WTC11 (cell line): ENCODE measurements around the gene NUMBL. TPM values are rescaled to one million over a fixed set of nuclear protein-coding genes. Genes with fewer than 3 reads are reported as not detected.

Experiments
- ATAC-seq: fragments of 200-7000 bp; cut with Tn5 transposase; 2 replicates; pipeline ENCODE4 v1.10.0; 2021; ENCODE audit warnings: mild to moderate bottlenecking, moderate library complexity
- CTCF ChIA-PET: fragments of 300-600 bp; sonication (Branson Sonifier 250); formaldehyde crosslinking; loops from one replicate; lab custom pipeline; 2021; ENCODE audit warnings: antibody characterized with exemption; lab: Charles Lee
- POLR2A ChIA-PET: fragments of 350-600 bp; sonication (Branson Sonifier 250); formaldehyde crosslinking; loops from one replicate; lab custom pipeline; 2021; ENCODE audit warnings: antibody characterized with exemption; lab: Charles Lee
- DNase-seq: peaks from one replicate; pipeline ENCODE4 v3.0.0; 2021; ENCODE audit warnings: low spot score
- H3K27ac Mint-ChIP-seq: 2 replicates; pipeline ENCODE4 v1.8.0; 2021; ENCODE audit warnings: mixed read lengths
- H3K27me3 Mint-ChIP-seq: 2 replicates; pipeline ENCODE4 v1.8.0; 2021; ENCODE audit warnings: low read depth, mild to moderate bottlenecking, moderate library complexity, mixed read lengths
- H3K36me3 Mint-ChIP-seq: 2 replicates; pipeline ENCODE4 v1.8.0; 2021; ENCODE audit warnings: mixed read lengths
- H3K4me1 Mint-ChIP-seq: 2 replicates; pipeline ENCODE4 v1.8.0; 2022; ENCODE audit warnings: mixed read lengths
- H3K4me3 Mint-ChIP-seq: 2 replicates; pipeline ENCODE4 v1.8.0; 2021; ENCODE audit warnings: mild to moderate bottlenecking, moderate library complexity, mixed read lengths
- H3K9me3 Mint-ChIP-seq: 2 replicates; pipeline ENCODE4 v1.8.0; 2021; ENCODE audit warnings: mixed read lengths
- CREM ChIP-seq: sonication (generic); formaldehyde crosslinking; IDR thresholded peaks from 2 replicates; pipeline ENCODE4 v1.8.1; 2022; ENCODE audit warnings: mild to moderate bottlenecking, missing genetic modification reagents, moderate library complexity
- E2F1 ChIP-seq: sonication (generic); formaldehyde crosslinking; IDR thresholded peaks from 2 replicates; pipeline ENCODE4 v1.8.0; 2022; ENCODE audit warnings: mild to moderate bottlenecking, missing genetic modification reagents
- FOXP4 ChIP-seq: sonication (generic); formaldehyde crosslinking; IDR thresholded peaks from 2 replicates; pipeline ENCODE4 v1.8.0; 2022; ENCODE audit warnings: mild to moderate bottlenecking, missing genetic modification reagents
- GABPB1 ChIP-seq: sonication (generic); formaldehyde crosslinking; IDR thresholded peaks from 2 replicates; pipeline ENCODE4 v1.8.1; 2023; ENCODE audit warnings: mild to moderate bottlenecking, missing genetic modification reagents
- MLX ChIP-seq: sonication (generic); formaldehyde crosslinking; IDR thresholded peaks from 2 replicates; pipeline ENCODE4 v1.8.1; 2023; ENCODE audit warnings: mild to moderate bottlenecking, missing genetic modification reagents, moderate library complexity
- OVOL2 ChIP-seq: fragments of 250-450 bp; sonication (Bioruptor Pico); IDR thresholded peaks from 2 replicates; pipeline ENCODE4 v1.9.0; 2021; ENCODE audit warnings: mild to moderate bottlenecking, borderline replicate concordance
- TCF7 ChIP-seq: sonication (generic); formaldehyde crosslinking; IDR thresholded peaks from 2 replicates; pipeline ENCODE4 v1.8.0; 2022; ENCODE audit warnings: mild to moderate bottlenecking, low read depth, missing genetic modification reagents, moderate library complexity
- ZMAT4 ChIP-seq: fragments of 250-450 bp; sonication (Bioruptor Pico); IDR thresholded peaks from 2 replicates; pipeline ENCODE4 v1.9.0; 2021; ENCODE audit warnings: mild to moderate bottlenecking
- ZNF232 ChIP-seq: sonication (generic); formaldehyde crosslinking; IDR thresholded peaks from 2 replicates; pipeline ENCODE4 v1.8.0; 2022; ENCODE audit warnings: mild to moderate bottlenecking, missing genetic modification reagents
- ZNF416 ChIP-seq: fragments of 250-450 bp; sonication (Bioruptor Pico); IDR thresholded peaks from 2 replicates; pipeline ENCODE4 v1.9.0; 2021; ENCODE audit warnings: mild to moderate bottlenecking, inconsistent platforms
- ZNF423 ChIP-seq: fragments of 250-450 bp; sonication (Bioruptor Pico); IDR thresholded peaks from 2 replicates; pipeline ENCODE4 v2.1.2; 2022; ENCODE audit warnings: mild to moderate bottlenecking, moderate library complexity
- ZNF532 ChIP-seq: fragments of 250-450 bp; sonication (Bioruptor Pico); IDR thresholded peaks from 2 replicates; pipeline ENCODE4 v1.9.0; 2021; ENCODE audit warnings: mild to moderate bottlenecking, borderline replicate concordance
- total RNA-seq: library from RNA; stranded (reverse); gene quantifications from 3 replicates; pipeline ENCODE4 v1.2.3, GENCODE V29; 2021
- TF ChIP-seq, protein P1 (sequence below): sonication (generic); formaldehyde crosslinking; IDR thresholded peaks from 2 replicates; pipeline ENCODE4 v1.8.1; 2023; ENCODE audit warnings: mild to moderate bottlenecking, missing genetic modification reagents
- TF ChIP-seq, protein P2 (sequence below): sonication (generic); formaldehyde crosslinking; IDR thresholded peaks from 2 replicates; pipeline ENCODE4 v1.8.1; 2022; ENCODE audit warnings: low read depth, missing genetic modification reagents, borderline replicate concordance

Gene NUMBL
- total RNA-seq, 1 experiment from 2014 or later, result 30.3 TPM

DNA sequence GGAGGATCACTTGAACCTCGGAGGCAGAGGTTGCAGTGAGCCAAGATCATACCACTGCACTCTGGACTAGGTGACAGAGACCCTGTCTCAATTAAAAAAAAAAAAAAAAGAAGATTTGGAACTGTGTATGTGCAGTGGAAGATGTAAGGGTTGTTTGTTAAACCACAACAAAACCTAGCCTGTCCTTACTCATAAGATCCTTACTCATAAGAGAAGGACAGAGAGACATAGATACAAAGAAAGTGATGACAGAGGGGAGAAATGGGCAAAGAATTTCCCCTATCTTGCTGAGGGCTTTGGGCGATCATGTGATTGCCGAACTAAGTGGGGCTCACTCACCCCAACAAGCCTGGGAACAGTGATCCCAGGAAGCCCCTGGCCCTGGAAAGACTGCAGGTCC lies 34.4 kb upstream of the NUMBL start:
- H3K4me1 Mint-ChIP-seq, result peaks cover 7% of the 10 kb centered on the region
- ATAC-seq (no peak), DNase-seq (no peak)
- TF ChIP-seq ZNF423 (CRISPR knock-in tag), result no peak
- TF ChIP-seq CREM, result no peak
- TF ChIP-seq ZNF532, result no peak
- no peak for TF ChIP-seq OVOL2
- TF ChIP-seq, protein P1, sequence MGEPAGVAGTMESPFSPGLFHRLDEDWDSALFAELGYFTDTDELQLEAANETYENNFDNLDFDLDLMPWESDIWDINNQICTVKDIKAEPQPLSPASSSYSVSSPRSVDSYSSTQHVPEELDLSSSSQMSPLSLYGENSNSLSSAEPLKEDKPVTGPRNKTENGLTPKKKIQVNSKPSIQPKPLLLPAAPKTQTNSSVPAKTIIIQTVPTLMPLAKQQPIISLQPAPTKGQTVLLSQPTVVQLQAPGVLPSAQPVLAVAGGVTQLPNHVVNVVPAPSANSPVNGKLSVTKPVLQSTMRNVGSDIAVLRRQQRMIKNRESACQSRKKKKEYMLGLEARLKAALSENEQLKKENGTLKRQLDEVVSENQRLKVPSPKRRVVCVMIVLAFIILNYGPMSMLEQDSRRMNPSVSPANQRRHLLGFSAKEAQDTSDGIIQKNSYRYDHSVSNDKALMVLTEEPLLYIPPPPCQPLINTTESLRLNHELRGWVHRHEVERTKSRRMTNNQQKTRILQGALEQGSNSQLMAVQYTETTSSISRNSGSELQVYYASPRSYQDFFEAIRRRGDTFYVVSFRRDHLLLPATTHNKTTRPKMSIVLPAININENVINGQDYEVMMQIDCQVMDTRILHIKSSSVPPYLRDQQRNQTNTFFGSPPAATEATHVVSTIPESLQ (CRISPR knock-in tag), result no peak
- TF ChIP-seq FOXP4 (CRISPR knock-in tag), result no peak
- no peak for TF ChIP-seq ZNF416 (CRISPR knock-in tag)
- CTCF ChIA-PET, result interaction anchor here (0.6 kb wide), 1 partner anchor 416 kb away, joined by 3 read pairs; no protein-coding TSS in a partner anchor
- no peaks in the 10 kb centered on the region for H3K27me3 Mint-ChIP-seq
- H3K36me3 Mint-ChIP-seq, result peaks cover 35% of the 10 kb centered on the region
- no peak overlapping the region for H3K27ac Mint-ChIP-seq
- H3K9me3 Mint-ChIP-seq, result peaks cover 4% of the 10 kb centered on the region; the same call in 1 of the 2 replicates
- no peak overlapping the region for H3K4me3 Mint-ChIP-seq
- POLR2A ChIA-PET, result interaction anchor here (0.7 kb wide), 1 partner anchor 22 kb away, joined by 4 read pairs; no protein-coding TSS in a partner anchor

GRCh38 chr19:40724315-40724714 lies 33.9 kb upstream of the NUMBL start:
- peaks cover 35% of the 10 kb centered on the region for H3K36me3 Mint-ChIP-seq
- ChIA-PET CTCF (no interaction called here), POLR2A (interaction anchor here (0.7 kb wide), 1 partner anchor 23 kb away, joined by 4 read pairs; no protein-coding TSS in a partner anchor)
- DNase-seq (no peak), ATAC-seq (no peak)
- peaks cover 4% of the 10 kb centered on the region; the same call in 1 of the 2 replicates for H3K9me3 Mint-ChIP-seq
- H3K4me3 Mint-ChIP-seq, result no peak overlapping the region
- peaks cover 12% of the 10 kb centered on the region for H3K4me1 Mint-ChIP-seq
- H3K27ac Mint-ChIP-seq, result no peak overlapping the region
- TF ChIP-seq ZNF232 (CRISPR knock-in tag) (no peak), ZMAT4 (CRISPR knock-in tag) (no peak), GABPB1 (CRISPR knock-in tag) (no peak), E2F1 (no peak), MLX (CRISPR knock-in tag) (no peak), TCF7 (CRISPR knock-in tag) (no peak)
- TF ChIP-seq, protein P2, sequence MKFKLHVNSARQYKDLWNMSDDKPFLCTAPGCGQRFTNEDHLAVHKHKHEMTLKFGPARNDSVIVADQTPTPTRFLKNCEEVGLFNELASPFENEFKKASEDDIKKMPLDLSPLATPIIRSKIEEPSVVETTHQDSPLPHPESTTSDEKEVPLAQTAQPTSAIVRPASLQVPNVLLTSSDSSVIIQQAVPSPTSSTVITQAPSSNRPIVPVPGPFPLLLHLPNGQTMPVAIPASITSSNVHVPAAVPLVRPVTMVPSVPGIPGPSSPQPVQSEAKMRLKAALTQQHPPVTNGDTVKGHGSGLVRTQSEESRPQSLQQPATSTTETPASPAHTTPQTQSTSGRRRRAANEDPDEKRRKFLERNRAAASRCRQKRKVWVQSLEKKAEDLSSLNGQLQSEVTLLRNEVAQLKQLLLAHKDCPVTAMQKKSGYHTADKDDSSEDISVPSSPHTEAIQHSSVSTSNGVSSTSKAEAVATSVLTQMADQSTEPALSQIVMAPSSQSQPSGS, result no peak
- H3K27me3 Mint-ChIP-seq, result no peaks in the 10 kb centered on the region
